Thyroid gland (tissue), 4 donors: ENCODE results near the gene SIPA1L2. TPM values are rescaled to one million over a fixed set of nuclear protein-coding genes. Genes with fewer than 3 reads are reported as not detected.

ENCODE experiments used
- DNase-seq, 2 donors: peaks; one replicate each; pipeline ENCODE4 v3.0.0-alpha.2; 2019
- H3K27ac ChIP-seq, 3 donors: fragments of 200-600 bp; sonication (generic); 1 replicate in 2 of 3; 2 replicates in 1 of 3; pipeline ENCODE4 v1.5.1; 2016 to 2019; ENCODE audit warnings: mild to moderate bottlenecking in 1 of 3, moderate library complexity in 1 of 3
- H3K27me3 ChIP-seq: fragments of 200-600 bp; sonication (generic); one replicate; pipeline ENCODE4 v1.5.1; 2019
- H3K36me3 ChIP-seq, 2 donors: fragments of 200-600 bp; sonication (generic); one replicate each; pipeline ENCODE4 v1.5.1; 2016 to 2019
- H3K4me1 ChIP-seq, 2 donors: fragments of 200-600 bp; sonication (generic); one replicate each; pipeline ENCODE4 v1.5.1; 2017 to 2019
- H3K4me3 ChIP-seq, 3 donors: fragments of 200-600 bp; sonication (generic); replicated peaks in 1 of 3; 1 replicate in 2 of 3; 2 replicates in 1 of 3; pipeline ENCODE4 v1.5.1; 2016; ENCODE audit warnings: mild to moderate bottlenecking in 1 of 3
- H3K9me3 ChIP-seq: fragments of 200-600 bp; sonication (generic); one replicate; pipeline ENCODE4 v1.5.1; 2017
- POLR2A ChIP-seq, 2 donors: fragments of 450-650 bp; IDR thresholded peaks; one replicate each; pipeline ENCODE4 v1.6.1; 2017; ENCODE audit warnings: antibody characterized with exemption in 2 of 2, mild to moderate bottlenecking in 2 of 2, moderate library complexity in 1 of 2
- WGBS, 2 donors: methylation state at CpG; one replicate each; pipeline ENCODE4 v1.1.5; 2017; 5-methylcytosine and 5-hydroxymethylcytosine counted together
- intact Hi-C: fragments of 100-400 bp; cut with DNase I; formaldehyde crosslinking; loops from one replicate; pipeline ENCODE4 v1.15.1; 2023
- total RNA-seq, 4 donors: library from RNA; depleted of rRNA; stranded (reverse); fragments of >200 nt; gene quantifications; one replicate each; pipeline ENCODE4 v1.2.3, GENCODE V29; 2016
- TF ChIP-seq, protein P1 (sequence below), 6 experiments: fragments of 200-600 bp in 3 of 6; fragments of 450-650 bp in 3 of 6; sonication (generic) in 3 of 6; IDR thresholded peaks; one replicate each; pipeline ENCODE4 v1.5.1; 2016 to 2019; ENCODE audit warnings: antibody characterized with exemption in 6 of 6, mild to moderate bottlenecking in 2 of 6, inconsistent platforms in 1 of 6, moderate library complexity in 1 of 6

SIPA1L2 gene
- total RNA-seq, 4 donors from 2014 or later = 15.6 to 44.9 (median 31.3) TPM

DNA sequence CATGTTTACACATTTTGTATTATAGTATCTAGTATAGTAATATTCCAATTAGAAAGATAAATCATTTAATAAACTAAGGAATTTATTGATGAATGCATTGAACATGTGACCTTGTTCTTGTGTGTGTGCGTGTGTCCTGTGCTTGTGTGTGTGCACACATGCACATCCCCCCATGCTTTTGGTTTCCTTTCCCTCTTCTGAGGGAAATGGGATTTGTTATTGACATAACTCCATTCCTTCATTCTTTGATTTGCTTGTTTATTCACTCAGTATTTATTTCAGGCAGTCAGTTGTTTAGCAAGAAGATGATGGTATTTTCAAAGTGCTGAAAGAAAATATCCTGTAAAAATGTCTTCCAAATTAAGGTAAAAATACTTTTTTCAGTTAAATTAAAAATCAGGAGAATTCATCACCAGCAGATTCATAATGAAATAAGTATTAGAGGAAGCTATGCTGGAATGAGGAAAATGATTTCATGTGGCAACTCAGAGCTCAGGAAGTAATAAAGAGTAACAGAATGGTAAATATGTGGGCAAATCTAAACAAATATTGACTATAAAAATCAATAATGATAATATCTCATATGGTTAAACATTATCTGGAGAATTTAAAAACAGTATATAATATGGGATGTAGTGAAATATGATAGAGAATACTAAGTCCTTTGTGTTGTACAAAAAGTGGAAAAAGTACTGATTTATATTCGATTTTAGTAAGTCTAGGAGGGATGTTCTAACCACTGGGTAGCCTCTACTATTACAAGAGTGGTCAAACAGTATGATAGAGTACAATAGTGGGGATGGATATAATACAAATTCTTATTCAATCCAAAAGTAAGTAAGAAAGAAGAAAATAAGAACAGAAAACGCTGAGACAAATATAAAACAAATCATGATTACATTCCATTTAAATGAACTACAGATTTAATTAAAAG lies 35.2 kb upstream of the SIPA1L2 start:
- H3K27ac ChIP-seq = no peak overlapping the region
- no peaks in the 10 kb centered on the region for H3K27me3 ChIP-seq
- H3K36me3 ChIP-seq = no peaks in the 10 kb centered on the region
- intact Hi-C loops = no loop called here
- no peak overlapping the region for H3K4me3 ChIP-seq
- no peaks in the 10 kb centered on the region for H3K9me3 ChIP-seq
- no peaks in the 10 kb centered on the region for H3K4me1 ChIP-seq
- DNase-seq = no peak
- 93% methylated on average over 3 of the region's 3 CpGs for WGBS, 2 donors
- TF ChIP-seq POLR2A (IDR thresholded peaks at IDR 0.05) = no peak
- TF ChIP-seq, protein P1, sequence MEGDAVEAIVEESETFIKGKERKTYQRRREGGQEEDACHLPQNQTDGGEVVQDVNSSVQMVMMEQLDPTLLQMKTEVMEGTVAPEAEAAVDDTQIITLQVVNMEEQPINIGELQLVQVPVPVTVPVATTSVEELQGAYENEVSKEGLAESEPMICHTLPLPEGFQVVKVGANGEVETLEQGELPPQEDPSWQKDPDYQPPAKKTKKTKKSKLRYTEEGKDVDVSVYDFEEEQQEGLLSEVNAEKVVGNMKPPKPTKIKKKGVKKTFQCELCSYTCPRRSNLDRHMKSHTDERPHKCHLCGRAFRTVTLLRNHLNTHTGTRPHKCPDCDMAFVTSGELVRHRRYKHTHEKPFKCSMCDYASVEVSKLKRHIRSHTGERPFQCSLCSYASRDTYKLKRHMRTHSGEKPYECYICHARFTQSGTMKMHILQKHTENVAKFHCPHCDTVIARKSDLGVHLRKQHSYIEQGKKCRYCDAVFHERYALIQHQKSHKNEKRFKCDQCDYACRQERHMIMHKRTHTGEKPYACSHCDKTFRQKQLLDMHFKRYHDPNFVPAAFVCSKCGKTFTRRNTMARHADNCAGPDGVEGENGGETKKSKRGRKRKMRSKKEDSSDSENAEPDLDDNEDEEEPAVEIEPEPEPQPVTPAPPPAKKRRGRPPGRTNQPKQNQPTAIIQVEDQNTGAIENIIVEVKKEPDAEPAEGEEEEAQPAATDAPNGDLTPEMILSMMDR (IDR thresholded peaks at IDR 0.05) = no peak

DNA sequence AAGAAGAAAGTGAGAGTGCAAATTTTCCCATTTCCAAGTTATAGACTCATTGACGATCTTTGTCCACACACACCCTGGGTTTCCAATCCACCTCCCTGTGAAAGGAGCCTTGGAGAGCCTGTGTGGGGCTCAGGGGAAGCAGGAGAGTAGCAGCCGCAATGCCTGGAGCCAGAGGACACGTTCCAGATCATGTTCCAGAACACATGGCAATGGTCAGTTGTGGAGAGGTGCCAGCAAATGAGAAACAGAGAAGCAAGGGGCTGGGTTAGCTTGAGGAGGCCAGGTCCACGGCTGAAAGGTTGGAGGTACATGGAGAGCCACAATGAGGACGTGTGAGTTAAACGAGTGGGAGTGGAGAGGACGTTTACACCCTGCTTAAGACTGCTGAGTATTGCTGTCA lies 33.0 kb upstream of the SIPA1L2 start:
- DNase-seq = no peak
- Histone ChIP-seq H3K36me3 (no peaks in the 10 kb centered on the region), H3K4me1 (no peaks in the 10 kb centered on the region), H3K4me3 (no peak overlapping the region), H3K9me3 (no peaks in the 10 kb centered on the region), H3K27ac (no peak overlapping the region), H3K27me3 (no peaks in the 10 kb centered on the region)
- intact Hi-C loops = no loop called here
- TF ChIP-seq POLR2A (IDR thresholded peaks at IDR 0.05) = no peak
- TF ChIP-seq, protein P1 (IDR thresholded peaks at IDR 0.05) = no peak
- 66 to 71% methylated on average over 7 of the region's 7 CpGs for WGBS, 2 donors

DNA sequence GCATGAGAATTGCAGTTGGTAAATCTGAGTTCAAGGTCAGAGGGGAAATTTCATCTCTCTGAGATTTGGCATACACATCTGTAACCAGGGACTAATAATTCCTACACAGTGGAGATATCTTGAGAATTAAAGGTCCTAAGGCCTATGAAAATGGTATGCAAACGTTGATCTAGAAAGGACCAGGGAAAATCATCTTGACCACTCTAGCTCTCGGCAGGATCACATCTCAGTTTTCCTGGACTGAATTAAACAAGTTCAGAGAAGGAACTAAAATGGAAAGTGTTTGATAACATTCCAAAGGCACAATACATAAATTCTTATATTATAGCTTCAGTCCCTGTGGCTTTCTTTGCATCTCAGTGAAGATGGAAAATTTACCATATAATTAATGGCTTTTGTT lies 28.5 kb upstream of the SIPA1L2 start:
- H3K27me3 ChIP-seq = no peaks in the 10 kb centered on the region
- no peaks in the 10 kb centered on the region for H3K4me1 ChIP-seq
- H3K4me3 ChIP-seq = no peak overlapping the region
- no peaks in the 10 kb centered on the region for H3K9me3 ChIP-seq
- 78 to 82% methylated on average over 2 of the region's 2 CpGs for WGBS, 2 donors
- H3K36me3 ChIP-seq = no peaks in the 10 kb centered on the region
- no peak for DNase-seq
- no peak overlapping the region for H3K27ac ChIP-seq
- TF ChIP-seq POLR2A (IDR thresholded peaks at IDR 0.05) = no peak
- TF ChIP-seq, protein P1 (IDR thresholded peaks at IDR 0.05) = no peak
- intact Hi-C loops = no loop called here

DNA sequence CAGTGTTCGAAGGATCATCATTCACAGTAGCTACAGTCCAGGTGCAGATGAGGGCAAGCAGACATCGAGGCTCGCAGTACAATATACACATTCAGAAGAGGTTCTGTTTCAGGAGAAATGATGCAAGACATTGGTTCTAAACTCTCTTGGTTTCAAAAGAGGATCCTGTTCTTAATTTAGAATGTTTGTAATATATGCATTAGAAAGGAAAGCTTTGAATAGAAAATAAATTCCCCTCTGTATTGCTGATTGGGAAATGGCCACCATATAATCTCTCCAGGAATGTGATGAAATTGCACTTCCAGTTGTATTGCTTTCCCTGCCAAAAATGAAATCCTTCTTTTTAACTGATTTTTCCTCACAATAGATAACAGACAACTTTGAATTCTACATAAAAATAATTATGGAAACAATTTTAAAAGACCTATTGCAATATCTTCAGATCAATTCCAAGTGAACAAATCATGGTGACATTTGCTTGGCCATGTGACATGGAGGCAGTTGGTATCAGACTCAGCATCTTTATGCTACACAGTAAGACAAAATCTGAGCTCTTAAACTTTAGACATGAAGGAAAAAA lies 27.6 kb upstream of the SIPA1L2 start:
- H3K27ac ChIP-seq = no peak overlapping the region
- H3K27me3 ChIP-seq = no peaks in the 10 kb centered on the region
- H3K9me3 ChIP-seq = no peaks in the 10 kb centered on the region
- H3K36me3 ChIP-seq = no peaks in the 10 kb centered on the region
- no peak for DNase-seq
- no peak for TF ChIP-seq POLR2A (IDR thresholded peaks at IDR 0.05)
- TF ChIP-seq, protein P1 (IDR thresholded peaks at IDR 0.05) = no peak
- WGBS, 2 donors = 78% methylated on average over 3 of the region's 3 CpGs
- intact Hi-C loops = no loop called here
- H3K4me3 ChIP-seq = no peak overlapping the region
- no peaks in the 10 kb centered on the region for H3K4me1 ChIP-seq

DNA sequence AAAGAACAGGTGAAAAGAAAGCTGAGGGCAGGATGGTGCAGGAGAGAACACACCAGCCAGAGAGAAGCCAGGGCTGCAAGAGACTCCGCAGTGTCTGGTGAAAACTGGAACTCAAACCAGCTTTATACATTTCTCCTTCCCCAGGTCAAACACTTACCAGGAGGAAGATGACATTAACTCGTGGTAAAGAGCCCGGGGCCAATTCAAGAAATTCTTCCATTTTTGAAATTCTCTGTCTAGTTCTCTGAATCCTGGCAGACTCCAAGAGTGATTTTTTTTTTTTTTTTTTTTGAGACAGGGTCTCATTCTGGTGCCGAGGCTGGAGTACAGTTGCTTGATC lies 25.8 kb upstream of the SIPA1L2 start:
- 82 to 88% methylated on average over 4 of the region's 4 CpGs for WGBS, 2 donors
- no peak overlapping the region for H3K4me3 ChIP-seq
- TF ChIP-seq, protein P1 (IDR thresholded peaks at IDR 0.05) = no peak
- no peak for TF ChIP-seq POLR2A (IDR thresholded peaks at IDR 0.05)
- H3K36me3 ChIP-seq = no peaks in the 10 kb centered on the region
- no peaks in the 10 kb centered on the region for H3K9me3 ChIP-seq
- no peak for DNase-seq
- intact Hi-C loops = no loop called here
- no peak overlapping the region for H3K27ac ChIP-seq
- H3K27me3 ChIP-seq = no peaks in the 10 kb centered on the region
- no peaks in the 10 kb centered on the region for H3K4me1 ChIP-seq
